ENCODE measurements around the gene HS6ST3.

Gene HS6ST3

GRCh38 chr13:96837809-96838208 is 747.9 kb downstream of the HS6ST3 start:
- no peak for DNase-seq (ENCODE audit: extremely low spot score)
- ChIA-PET POLR2A (no interaction called here), CTCF (interaction anchor here (5.6 kb wide), 1 partner anchor 20 kb away, joined by 25 read pairs; no protein-coding TSS in a partner anchor)
- TF ChIP-seq, protein P1, sequence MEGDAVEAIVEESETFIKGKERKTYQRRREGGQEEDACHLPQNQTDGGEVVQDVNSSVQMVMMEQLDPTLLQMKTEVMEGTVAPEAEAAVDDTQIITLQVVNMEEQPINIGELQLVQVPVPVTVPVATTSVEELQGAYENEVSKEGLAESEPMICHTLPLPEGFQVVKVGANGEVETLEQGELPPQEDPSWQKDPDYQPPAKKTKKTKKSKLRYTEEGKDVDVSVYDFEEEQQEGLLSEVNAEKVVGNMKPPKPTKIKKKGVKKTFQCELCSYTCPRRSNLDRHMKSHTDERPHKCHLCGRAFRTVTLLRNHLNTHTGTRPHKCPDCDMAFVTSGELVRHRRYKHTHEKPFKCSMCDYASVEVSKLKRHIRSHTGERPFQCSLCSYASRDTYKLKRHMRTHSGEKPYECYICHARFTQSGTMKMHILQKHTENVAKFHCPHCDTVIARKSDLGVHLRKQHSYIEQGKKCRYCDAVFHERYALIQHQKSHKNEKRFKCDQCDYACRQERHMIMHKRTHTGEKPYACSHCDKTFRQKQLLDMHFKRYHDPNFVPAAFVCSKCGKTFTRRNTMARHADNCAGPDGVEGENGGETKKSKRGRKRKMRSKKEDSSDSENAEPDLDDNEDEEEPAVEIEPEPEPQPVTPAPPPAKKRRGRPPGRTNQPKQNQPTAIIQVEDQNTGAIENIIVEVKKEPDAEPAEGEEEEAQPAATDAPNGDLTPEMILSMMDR (IDR thresholded peaks at IDR 0.05; ENCODE audit: control extremely low read depth, extremely low read depth, low read depth, missing control alignments) = no peak

DNA sequence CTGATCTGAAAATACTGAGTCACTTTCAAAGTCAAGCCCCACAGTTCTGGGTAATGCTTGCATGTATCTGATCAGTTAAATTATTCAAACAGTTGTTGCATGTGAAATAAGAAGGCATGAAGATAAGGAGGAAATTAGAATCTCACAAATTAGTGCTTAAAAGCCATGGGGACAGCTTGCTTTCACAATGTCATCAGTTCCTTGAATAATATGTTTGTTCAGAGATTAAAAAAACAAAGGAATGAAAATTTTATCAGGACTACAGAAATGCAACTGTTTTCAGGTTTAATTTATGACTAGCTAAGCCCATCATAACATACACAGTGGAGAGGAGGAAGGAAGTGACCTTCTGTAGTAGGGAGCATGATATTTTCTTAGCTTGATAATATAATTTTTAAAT is 754.3 kb downstream of the HS6ST3 start:
- ChIA-PET POLR2A (no interaction called here), CTCF (no interaction called here)
- TF ChIP-seq, protein P1 (IDR thresholded peaks at IDR 0.05; ENCODE audit: control extremely low read depth, extremely low read depth, low read depth, missing control alignments) = no peak
- DNase-seq (ENCODE audit: extremely low spot score) = no peak

GRCh38 chr13:96844616-96845015 is 754.7 kb downstream of the HS6ST3 start:
- TF ChIP-seq, protein P1 (IDR thresholded peaks at IDR 0.05; ENCODE audit: control extremely low read depth, extremely low read depth, low read depth, missing control alignments) = no peak
- CTCF ChIA-PET = no interaction called here
- POLR2A ChIA-PET = no interaction called here
- DNase-seq (ENCODE audit: extremely low spot score) = no peak

DNA sequence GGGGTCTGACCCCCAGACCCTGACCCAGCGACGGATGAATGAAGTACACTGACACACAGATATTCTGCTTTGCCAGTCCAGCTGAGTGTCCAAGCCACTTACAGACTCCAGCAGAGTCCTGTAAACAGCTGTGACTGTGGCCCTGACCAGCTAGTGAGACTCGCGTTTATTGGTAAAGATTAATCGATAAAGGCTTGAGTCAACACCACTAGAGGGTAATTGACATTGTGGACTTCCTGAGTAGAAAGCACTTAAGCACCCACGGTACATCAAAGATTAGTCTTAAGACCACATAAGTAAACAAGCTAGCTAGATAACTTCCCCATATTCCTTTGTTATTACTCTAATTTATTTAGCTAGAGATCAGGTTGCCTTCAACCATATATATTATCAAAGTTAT is 758.4 kb downstream of the HS6ST3 start:
- POLR2A ChIA-PET = no interaction called here
- CTCF ChIA-PET = no interaction called here
- TF ChIP-seq, protein P1 (IDR thresholded peaks at IDR 0.05; ENCODE audit: control extremely low read depth, extremely low read depth, low read depth, missing control alignments) = no peak
- DNase-seq (ENCODE audit: extremely low spot score) = no peak

DNA sequence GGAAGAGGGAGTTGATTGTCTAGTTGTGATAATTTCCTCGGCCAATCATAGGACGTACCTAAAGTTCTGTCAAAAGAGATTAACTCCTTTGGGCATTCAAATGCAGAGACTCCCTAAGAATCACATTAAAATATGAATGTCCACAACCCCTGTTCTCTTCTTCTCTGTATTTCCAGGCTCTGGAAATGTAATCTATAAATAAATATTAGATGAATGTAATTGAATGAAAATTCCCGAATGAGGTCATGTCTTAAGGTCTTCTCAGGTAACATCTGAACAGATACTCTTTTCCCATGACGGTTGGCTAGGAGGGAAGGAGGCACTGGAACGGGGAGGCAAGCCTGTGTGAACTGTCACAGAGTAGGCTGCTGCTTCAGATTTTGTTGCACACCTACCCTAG is 759.2 kb downstream of the HS6ST3 start:
- ChIA-PET CTCF (no interaction called here), POLR2A (no interaction called here)
- DNase-seq (ENCODE audit: extremely low spot score) = no peak
- TF ChIP-seq, protein P1 (IDR thresholded peaks at IDR 0.05; ENCODE audit: control extremely low read depth, extremely low read depth, low read depth, missing control alignments) = no peak

DNA sequence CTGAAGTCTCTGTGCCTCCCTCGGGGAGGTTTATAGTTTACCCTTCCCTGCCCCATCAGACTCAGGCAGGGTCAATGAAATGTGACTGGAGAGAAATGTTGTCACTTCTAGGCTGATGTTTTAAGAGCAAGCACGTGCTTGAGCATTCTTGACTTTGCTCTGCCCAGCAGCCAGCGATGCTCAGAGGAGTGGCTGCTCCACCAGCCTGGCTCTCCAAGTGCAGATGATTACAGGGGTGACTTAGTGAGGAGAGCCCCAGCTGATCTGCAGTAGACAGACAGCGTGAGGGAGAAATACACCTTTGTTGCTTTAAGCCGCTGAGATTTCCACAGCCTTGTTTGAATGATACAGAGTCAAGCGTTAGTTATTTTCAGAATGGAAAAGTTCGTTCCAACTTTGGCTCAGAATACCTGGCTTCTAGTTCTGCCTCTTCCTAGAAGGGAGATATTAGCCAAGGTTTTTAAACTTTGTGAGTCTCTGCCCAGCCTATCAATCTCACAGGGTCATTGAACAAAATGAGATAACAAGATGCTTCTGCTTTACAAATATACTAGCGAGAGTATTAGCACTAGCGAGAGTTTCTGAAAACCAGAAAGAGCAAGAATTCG is 760.7 kb downstream of the HS6ST3 start:
- CTCF ChIA-PET = no interaction called here
- POLR2A ChIA-PET = no interaction called here
- DNase-seq (ENCODE audit: extremely low spot score) = no peak
- TF ChIP-seq, protein P1 (IDR thresholded peaks at IDR 0.05; ENCODE audit: control extremely low read depth, extremely low read depth, low read depth, missing control alignments) = no peak

Measured in GM10248 (cell line).